ENCODE data around the gene CDH23.
A peak's percentile ranks its signal among the peaks of the same experiment; 100 is the strongest.

CDH23 gene

DNA sequence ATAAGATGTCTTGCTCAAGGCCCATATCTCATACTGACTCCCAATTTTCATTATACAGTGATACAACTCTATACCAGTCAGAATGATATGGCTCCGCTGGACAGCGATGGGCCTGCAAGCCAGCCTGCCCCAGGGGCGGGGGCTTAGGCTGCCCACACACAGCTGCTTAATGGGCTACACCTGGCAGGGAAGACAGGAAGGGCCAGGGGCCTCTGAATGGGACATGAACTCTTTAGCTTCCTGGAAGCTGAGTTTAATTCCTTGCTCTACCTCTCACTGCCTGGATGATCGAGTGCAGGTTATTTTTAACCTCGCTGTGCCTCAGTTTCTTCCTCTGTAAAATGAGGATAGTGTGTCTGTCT, 210.3 kb downstream of the CDH23 start:
- no peaks in the 10 kb centered on the region for H3K9me2 ChIP-seq (replicated peaks; ENCODE audit: control insufficient read depth, low read length)
- H3K27ac ChIP-seq (ENCODE audit: low read depth, low read length): no peak overlapping the region
- H3K9me3 ChIP-seq (ENCODE audit: control insufficient read depth, insufficient read depth, low read length): no peaks in the 10 kb centered on the region
- no peaks in the 10 kb centered on the region for H4K20me1 ChIP-seq (ENCODE audit: control insufficient read depth, insufficient read depth, low read depth, low read length)
- H3K27me3 ChIP-seq (ENCODE audit: control insufficient read depth, low read length): peaks cover 9% of the 10 kb centered on the region
- no peak overlapping the region for H3K4me2 ChIP-seq (ENCODE audit: low read length)
- no peaks in the 10 kb centered on the region for H3K36me3 ChIP-seq (ENCODE audit: control insufficient read depth, low read length)
- TF ChIP-seq, protein P1, sequence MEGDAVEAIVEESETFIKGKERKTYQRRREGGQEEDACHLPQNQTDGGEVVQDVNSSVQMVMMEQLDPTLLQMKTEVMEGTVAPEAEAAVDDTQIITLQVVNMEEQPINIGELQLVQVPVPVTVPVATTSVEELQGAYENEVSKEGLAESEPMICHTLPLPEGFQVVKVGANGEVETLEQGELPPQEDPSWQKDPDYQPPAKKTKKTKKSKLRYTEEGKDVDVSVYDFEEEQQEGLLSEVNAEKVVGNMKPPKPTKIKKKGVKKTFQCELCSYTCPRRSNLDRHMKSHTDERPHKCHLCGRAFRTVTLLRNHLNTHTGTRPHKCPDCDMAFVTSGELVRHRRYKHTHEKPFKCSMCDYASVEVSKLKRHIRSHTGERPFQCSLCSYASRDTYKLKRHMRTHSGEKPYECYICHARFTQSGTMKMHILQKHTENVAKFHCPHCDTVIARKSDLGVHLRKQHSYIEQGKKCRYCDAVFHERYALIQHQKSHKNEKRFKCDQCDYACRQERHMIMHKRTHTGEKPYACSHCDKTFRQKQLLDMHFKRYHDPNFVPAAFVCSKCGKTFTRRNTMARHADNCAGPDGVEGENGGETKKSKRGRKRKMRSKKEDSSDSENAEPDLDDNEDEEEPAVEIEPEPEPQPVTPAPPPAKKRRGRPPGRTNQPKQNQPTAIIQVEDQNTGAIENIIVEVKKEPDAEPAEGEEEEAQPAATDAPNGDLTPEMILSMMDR (IDR thresholded peaks at IDR 0.05; ENCODE audit: low read depth, low read length, poor library complexity, severe bottlenecking): no peak
- TF ChIP-seq EZH2phosphoT487 (IDR thresholded peaks at IDR 0.05; ENCODE audit: borderline replicate concordance, low read length): no peak
- no peaks in the 10 kb centered on the region for H3K79me2 ChIP-seq (ENCODE audit: control insufficient read depth, low read length)
- no peak overlapping the region for H3K4me3 ChIP-seq (ENCODE audit: low read length)
- no peaks in the 10 kb centered on the region for H3K4me1 ChIP-seq (ENCODE audit: control insufficient read depth, low read length)
- H3F3A ChIP-seq (ENCODE audit: control insufficient read depth, insufficient read depth): no peaks in the 10 kb centered on the region

DNA sequence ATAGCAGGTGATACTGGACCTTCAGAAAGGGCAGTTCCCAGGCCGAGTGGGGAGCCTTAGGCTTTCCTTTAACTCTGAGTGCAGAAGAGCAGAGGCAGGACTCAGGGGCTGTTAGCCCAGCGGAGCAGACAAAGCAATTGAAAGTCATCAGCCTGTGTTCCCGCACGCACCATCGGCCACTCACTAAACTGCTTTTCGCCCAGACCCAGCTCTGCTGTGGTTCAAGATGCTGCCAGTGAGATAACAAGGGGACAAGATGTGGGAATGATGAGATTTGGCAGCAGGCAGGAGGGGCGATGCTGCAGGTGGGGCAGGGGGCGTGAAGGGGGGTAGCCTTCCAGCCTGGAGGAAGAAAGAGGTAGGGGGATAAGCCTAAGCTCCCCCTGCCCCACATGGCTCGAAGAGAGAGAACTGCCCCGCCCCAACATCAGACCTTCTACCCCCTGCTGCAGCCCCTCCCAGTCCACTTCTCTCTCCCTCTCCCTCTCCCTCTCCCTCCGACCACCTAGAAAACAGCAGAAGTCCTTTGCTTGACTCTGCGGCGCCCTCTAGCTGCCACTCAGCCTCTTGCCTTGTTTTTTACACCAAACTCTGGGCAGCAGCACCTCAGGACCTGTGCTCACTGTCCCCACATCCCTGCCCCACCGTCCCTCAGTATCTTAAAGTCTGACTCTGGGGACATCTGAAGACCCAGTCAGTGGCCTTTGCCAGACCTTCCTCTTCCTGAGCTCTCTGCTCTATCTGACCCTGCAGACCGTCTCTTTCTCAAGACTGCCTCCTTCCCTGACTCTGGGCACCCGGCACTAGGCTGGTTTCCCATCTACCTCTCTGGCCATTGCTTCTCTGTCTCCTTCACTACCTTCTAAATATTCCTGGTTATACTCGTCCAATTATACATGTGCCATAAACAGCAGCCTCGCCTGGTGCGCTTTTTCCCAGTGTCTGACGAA, 212.4 kb downstream of the CDH23 start:
- Histone ChIP-seq H3K36me3 (ENCODE audit: control insufficient read depth, low read length) (no peaks in the 10 kb centered on the region), H3K4me2 (ENCODE audit: low read length) (no peak overlapping the region), H3K9me2 (replicated peaks; ENCODE audit: control insufficient read depth, low read length) (no peaks in the 10 kb centered on the region), H3K27ac (ENCODE audit: low read depth, low read length) (no peak overlapping the region), H3F3A (ENCODE audit: control insufficient read depth, insufficient read depth) (no peaks in the 10 kb centered on the region), H3K27me3 (ENCODE audit: control insufficient read depth, low read length) (peaks cover 11% of the 10 kb centered on the region), H3K4me1 (ENCODE audit: control insufficient read depth, low read length) (no peaks in the 10 kb centered on the region), H3K9me3 (ENCODE audit: control insufficient read depth, insufficient read depth, low read length) (no peaks in the 10 kb centered on the region), H4K20me1 (ENCODE audit: control insufficient read depth, insufficient read depth, low read depth, low read length) (no peaks in the 10 kb centered on the region), H3K4me3 (ENCODE audit: low read length) (no peak overlapping the region), H3K79me2 (ENCODE audit: control insufficient read depth, low read length) (no peaks in the 10 kb centered on the region)
- TF ChIP-seq EZH2phosphoT487 (IDR thresholded peaks at IDR 0.05; ENCODE audit: borderline replicate concordance, low read length): no peak
- TF ChIP-seq, protein P1 (IDR thresholded peaks at IDR 0.05; ENCODE audit: low read depth, low read length, poor library complexity, severe bottlenecking): peak; percentile 90

DNA sequence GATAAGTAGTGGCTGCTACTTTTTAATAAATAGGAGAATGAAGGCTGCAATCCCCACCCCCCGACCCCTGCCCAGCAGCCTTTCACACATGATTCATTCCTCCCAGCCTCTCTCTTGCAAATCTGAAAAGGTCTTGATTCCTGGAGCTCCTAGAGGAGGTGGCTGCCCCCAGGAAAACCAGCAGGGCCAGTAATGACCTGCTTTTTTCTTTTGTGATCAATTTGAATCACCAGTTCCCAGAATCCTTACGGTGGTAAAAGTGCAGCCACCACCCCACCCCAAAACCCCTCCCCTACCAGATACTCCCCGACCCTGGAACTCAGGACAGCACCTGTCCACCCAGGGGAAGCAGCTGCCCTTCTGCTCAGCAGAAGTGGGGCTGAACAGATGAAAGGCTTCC, 213.9 kb downstream of the CDH23 start:
- no peaks in the 10 kb centered on the region for H3K4me1 ChIP-seq (ENCODE audit: control insufficient read depth, low read length)
- peaks cover 13% of the 10 kb centered on the region for H3K27me3 ChIP-seq (ENCODE audit: control insufficient read depth, low read length)
- H3K4me3 ChIP-seq (ENCODE audit: low read length): no peak overlapping the region
- no peaks in the 10 kb centered on the region for H4K20me1 ChIP-seq (ENCODE audit: control insufficient read depth, insufficient read depth, low read depth, low read length)
- no peaks in the 10 kb centered on the region for H3K79me2 ChIP-seq (ENCODE audit: control insufficient read depth, low read length)
- no peaks in the 10 kb centered on the region for H3K36me3 ChIP-seq (ENCODE audit: control insufficient read depth, low read length)
- no peaks in the 10 kb centered on the region for H3K9me3 ChIP-seq (ENCODE audit: control insufficient read depth, insufficient read depth, low read length)
- no peak overlapping the region for H3K27ac ChIP-seq (ENCODE audit: low read depth, low read length)
- TF ChIP-seq EZH2phosphoT487 (IDR thresholded peaks at IDR 0.05; ENCODE audit: borderline replicate concordance, low read length): no peak
- TF ChIP-seq, protein P1 (IDR thresholded peaks at IDR 0.05; ENCODE audit: low read depth, low read length, poor library complexity, severe bottlenecking): no peak
- H3F3A ChIP-seq (ENCODE audit: control insufficient read depth, insufficient read depth): no peaks in the 10 kb centered on the region
- no peaks in the 10 kb centered on the region for H3K9me2 ChIP-seq (replicated peaks; ENCODE audit: control insufficient read depth, low read length)
- no peak overlapping the region for H3K4me2 ChIP-seq (ENCODE audit: low read length)
